K562 (cell line): ENCODE data around the gene HSDL1. TPM values are rescaled to one million over a fixed set of nuclear protein-coding genes. Genes with fewer than 3 reads are reported as not detected.
A peak's percentile ranks its signal among the peaks of the same experiment; 100 is the strongest.

Source experiments
- CXXC5 ChIP-seq: fragments of 250-450 bp; sonication (Bioruptor Pico); IDR thresholded peaks from 2 replicates; pipeline ENCODE4 v1.8.0; 2022; ENCODE audit warnings: inconsistent platforms, mild to moderate bottlenecking, moderate library complexity
- DMBX1 ChIP-seq: fragments of 250-450 bp; sonication (Bioruptor Pico); IDR thresholded peaks from 2 replicates; pipeline ENCODE4 v1.8.0; 2022; ENCODE audit warnings: inconsistent platforms, mild to moderate bottlenecking, moderate library complexity, borderline replicate concordance
- ESRRA ChIP-seq: fragments of 450-650 bp; IDR thresholded peaks from 2 replicates; pipeline ENCODE4 v1.6.1; 2014; ENCODE audit warnings: low read depth, mild to moderate bottlenecking, moderate library complexity, borderline replicate concordance
- ETV5 ChIP-seq: sonication (generic); formaldehyde crosslinking; IDR thresholded peaks from 2 replicates; pipeline ENCODE4 v1.4.0; 2020; ENCODE audit warnings: low read depth, mild to moderate bottlenecking, missing genetic modification reagents
- KDM2B ChIP-seq: fragments of 250-450 bp; sonication (Bioruptor Pico); IDR thresholded peaks from 2 replicates; pipeline ENCODE4 v1.8.0; 2021; ENCODE audit warnings: mild to moderate bottlenecking, moderate library complexity
- KDM5B ChIP-seq: fragments of 200-600 bp; sonication (generic); IDR thresholded peaks from 2 replicates; pipeline ENCODE4 v1.6.1; 2012; ENCODE audit warnings: low read depth, mild to moderate bottlenecking, moderate library complexity, low read length, control low read depth, inconsistent platforms; ENCODE audit not compliant: insufficient replicate concordance
- LCOR ChIP-seq: sonication (generic); formaldehyde crosslinking; IDR thresholded peaks from 2 replicates; pipeline ENCODE4 v1.8.0; 2022; ENCODE audit warnings: mild to moderate bottlenecking, missing genetic modification reagents
- MAFK ChIP-seq: IDR thresholded peaks from 2 replicates; pipeline ENCODE4 v1.6.1; 2011; ENCODE audit warnings: low read length, improper control_type of control experiment
- MNT ChIP-seq, 2 experiments: fragments of 450-650 bp; conservative IDR thresholded peaks; 2 replicates each; pipeline ENCODE4 v1.6.1; 2017; ENCODE audit warnings: mild to moderate bottlenecking in 2 of 2, moderate library complexity in 2 of 2
- MXI1 ChIP-seq: IDR thresholded peaks from 2 replicates; pipeline ENCODE4 v1.6.1; 2011; ENCODE audit warnings: low read depth, mild to moderate bottlenecking, improper control_type of control experiment, low read length
- NR4A1 ChIP-seq, 2 experiments: fragments of 250-450 bp in 1 of 2; fragments of 450-650 bp in 1 of 2; sonication (Bioruptor Pico) in 1 of 2; IDR thresholded peaks; 2 replicates each; pipeline versions ENCODE4 v1.4.0 to v1.6.1; 2016 to 2020; ENCODE audit warnings: mild to moderate bottlenecking in 2 of 2, missing compliant biosample characterization in 1 of 2, missing genetic modification characterization in 1 of 2, moderate library complexity in 1 of 2
- NUFIP1 ChIP-seq: fragments of 450-650 bp; IDR thresholded peaks from 2 replicates; pipeline ENCODE4 v1.6.1; 2018; ENCODE audit not compliant: partially characterized antibody
- TOE1 ChIP-seq, 2 experiments: fragments of 450-650 bp in 1 of 2; sonication (generic) in 1 of 2; formaldehyde crosslinking in 1 of 2; IDR thresholded peaks; 2 replicates each; pipeline versions ENCODE4 v1.7.1 to v1.8.0; 2016 to 2022; ENCODE audit warnings: borderline replicate concordance in 2 of 2, mild to moderate bottlenecking in 2 of 2, antibody characterized with exemption in 1 of 2, inconsistent platforms in 1 of 2, low read depth in 1 of 2, missing genetic modification reagents in 1 of 2, moderate library complexity in 1 of 2
- ZNF239 ChIP-seq: fragments of 250-450 bp; sonication (Bioruptor Pico); IDR thresholded peaks from 2 replicates; pipeline ENCODE4 v1.4.0; 2020; ENCODE audit warnings: mild to moderate bottlenecking
- ZNF274 ChIP-seq: IDR thresholded peaks from 2 replicates; pipeline ENCODE4 v1.6.1; 2011; ENCODE audit warnings: low read depth, mild to moderate bottlenecking, low read length, moderate library complexity, borderline replicate concordance
- polyA plus RNA-seq, 8 experiments: library from polyadenylated mRNA; depleted of rRNA in 4 of 8; stranded (reverse) in 5 of 8; unstranded in 3 of 8; fragments of >200 nt; fragmentation: Nextera tagmentation in 2 of 8; fragmentation: Illumina TruSeq in 1 of 8; extraction: Ambion mirVana in 2 of 8; extraction: Trizol in 1 of 8; gene quantifications; 2 replicates each; pipeline versions ENCODE4 v1.2.1 to v1.2.3, GENCODE V29; 2011 to 2014; ENCODE audit warnings: inconsistent platforms in 1 of 8, missing spikeins in 1 of 8
- total RNA-seq, 7 experiments: library from RNA; depleted of rRNA in 6 of 7; stranded (reverse); fragments of >200 nt in 6 of 7; fragmentation: Illumina TruSeq in 2 of 7; extraction: Trizol in 2 of 7; gene quantifications; 2 replicates each; pipeline versions ENCODE4 v1.2.1 to v1.2.3, GENCODE V29; 2011 to 2021; ENCODE audit warnings: low replicate concordance in 1 of 7
- TF ChIP-seq, protein P1 (sequence below), 2 experiments: fragments of 450-650 bp; IDR thresholded peaks; 2 replicates each; pipeline ENCODE4 v1.6.1; 2016
- TF ChIP-seq, protein P2 (sequence below): fragments of 250-450 bp; sonication (Bioruptor Pico); IDR thresholded peaks from 2 replicates; pipeline ENCODE4 v1.4.0; 2020; ENCODE audit warnings: mild to moderate bottlenecking, moderate library complexity, borderline replicate concordance
- TF ChIP-seq, protein P3 (sequence below): fragments of 450-650 bp; IDR thresholded peaks from 2 replicates; pipeline ENCODE4 v1.6.1; 2016; ENCODE audit warnings: antibody characterized with exemption

Gene HSDL1
- total and polyA plus RNA-seq, 9 of the 15 experiments (the other 6 are each of a cell fraction or from before 2014, with no cell fraction given): 14.8 to 41.2 (median 27.7) TPM

DNA sequence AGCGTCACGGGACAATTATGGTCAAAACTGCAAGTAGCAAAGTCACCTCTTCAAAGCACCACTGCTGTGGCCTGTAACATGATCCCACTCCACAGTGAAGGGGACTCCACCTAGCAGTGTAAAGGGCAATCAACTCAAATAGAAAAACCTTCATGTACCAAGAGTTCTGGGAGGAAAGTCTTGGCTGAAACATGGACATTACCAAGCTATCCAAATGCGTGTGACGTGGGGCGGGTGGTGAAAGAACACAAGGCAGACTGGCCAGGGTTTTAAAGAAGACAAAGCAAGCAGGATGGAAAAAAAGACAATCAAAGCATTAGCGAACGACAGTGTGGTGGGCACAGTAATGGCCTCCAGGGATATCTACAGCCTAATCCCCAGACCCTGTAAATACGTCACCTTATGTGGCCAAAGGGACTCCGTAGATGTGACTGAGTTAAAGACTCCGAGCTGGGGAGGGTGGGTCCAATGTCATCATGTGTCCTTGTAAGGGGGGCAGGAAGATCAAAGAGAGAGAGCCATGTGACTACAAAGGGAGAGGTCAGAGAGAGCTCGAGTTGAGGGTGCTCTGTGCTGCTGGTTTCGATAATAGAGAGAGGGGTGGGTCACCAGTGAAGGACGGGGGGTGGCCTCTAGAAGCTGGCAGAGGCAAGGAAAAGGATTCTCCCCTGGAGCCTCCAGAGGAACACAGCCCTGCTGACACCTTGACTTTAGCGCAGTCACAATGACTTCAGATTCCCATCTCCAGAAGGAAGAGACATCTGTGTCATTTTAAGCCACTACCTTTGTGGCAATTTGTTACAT, 6.0 kb downstream of the HSDL1 start (continued):
- TF ChIP-seq TOE1 (IDR thresholded peaks at IDR 0.05; ENCODE audit: borderline replicate concordance) (peak; percentile 76), TOE1 (CRISPR knock-in tag; IDR thresholded peaks at IDR 0.05; ENCODE audit: borderline replicate concordance, low read depth) (peak; percentile 40; the same call in 1 of the 2 replicates), CXXC5 (CRISPR knock-in tag) (peak; percentile 60), MXI1 (no peak), MAFK (peak; percentile 82), KDM5B (peak; percentile 68), NUFIP1 (no peak), ESRRA (peak; percentile 76), KDM2B (no peak), NR4A1 (CRISPR knock-in tag; IDR thresholded peaks at IDR 0.05) (no peak), NR4A1 (tag; IDR thresholded peaks at IDR 0.05) (peak; percentile 82), DMBX1 (CRISPR knock-in tag) (0 out of 2 replicates have a peak, but pooled peaks have one; percentile 42), ZNF239 (CRISPR knock-in tag) (no peak; the same call in 1 of the 2 replicates), ETV5 (CRISPR knock-in tag) (peak; percentile 67; the same call in 1 of the 2 replicates), LCOR (CRISPR knock-in tag) (no peak; the same call in none of the 2 replicates), MNT (conservative IDR thresholded peaks at IDR 0.05) (peak; percentile 19 to 72; a peak in 2 of 4 replicates), ZNF274 (no peak)
- TF ChIP-seq, protein P1, sequence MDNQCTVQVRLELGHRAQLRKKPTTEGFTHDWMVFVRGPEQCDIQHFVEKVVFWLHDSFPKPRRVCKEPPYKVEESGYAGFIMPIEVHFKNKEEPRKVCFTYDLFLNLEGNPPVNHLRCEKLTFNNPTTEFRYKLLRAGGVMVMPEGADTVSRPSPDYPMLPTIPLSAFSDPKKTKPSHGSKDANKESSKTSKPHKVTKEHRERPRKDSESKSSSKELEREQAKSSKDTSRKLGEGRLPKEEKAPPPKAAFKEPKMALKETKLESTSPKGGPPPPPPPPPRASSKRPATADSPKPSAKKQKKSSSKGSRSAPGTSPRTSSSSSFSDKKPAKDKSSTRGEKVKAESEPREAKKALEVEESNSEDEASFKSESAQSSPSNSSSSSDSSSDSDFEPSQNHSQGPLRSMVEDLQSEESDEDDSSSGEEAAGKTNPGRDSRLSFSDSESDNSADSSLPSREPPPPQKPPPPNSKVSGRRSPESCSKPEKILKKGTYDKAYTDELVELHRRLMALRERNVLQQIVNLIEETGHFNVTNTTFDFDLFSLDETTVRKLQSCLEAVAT (IDR thresholded peaks at IDR 0.05): peak in 1 of 2 experiments; percentile 19; a peak in 1 of 4 replicates
- TF ChIP-seq, protein P2, sequence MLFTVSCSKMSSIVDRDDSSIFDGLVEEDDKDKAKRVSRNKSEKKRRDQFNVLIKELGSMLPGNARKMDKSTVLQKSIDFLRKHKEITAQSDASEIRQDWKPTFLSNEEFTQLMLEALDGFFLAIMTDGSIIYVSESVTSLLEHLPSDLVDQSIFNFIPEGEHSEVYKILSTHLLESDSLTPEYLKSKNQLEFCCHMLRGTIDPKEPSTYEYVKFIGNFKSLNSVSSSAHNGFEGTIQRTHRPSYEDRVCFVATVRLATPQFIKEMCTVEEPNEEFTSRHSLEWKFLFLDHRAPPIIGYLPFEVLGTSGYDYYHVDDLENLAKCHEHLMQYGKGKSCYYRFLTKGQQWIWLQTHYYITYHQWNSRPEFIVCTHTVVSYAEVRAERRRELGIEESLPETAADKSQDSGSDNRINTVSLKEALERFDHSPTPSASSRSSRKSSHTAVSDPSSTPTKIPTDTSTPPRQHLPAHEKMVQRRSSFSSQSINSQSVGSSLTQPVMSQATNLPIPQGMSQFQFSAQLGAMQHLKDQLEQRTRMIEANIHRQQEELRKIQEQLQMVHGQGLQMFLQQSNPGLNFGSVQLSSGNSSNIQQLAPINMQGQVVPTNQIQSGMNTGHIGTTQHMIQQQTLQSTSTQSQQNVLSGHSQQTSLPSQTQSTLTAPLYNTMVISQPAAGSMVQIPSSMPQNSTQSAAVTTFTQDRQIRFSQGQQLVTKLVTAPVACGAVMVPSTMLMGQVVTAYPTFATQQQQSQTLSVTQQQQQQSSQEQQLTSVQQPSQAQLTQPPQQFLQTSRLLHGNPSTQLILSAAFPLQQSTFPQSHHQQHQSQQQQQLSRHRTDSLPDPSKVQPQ (CRISPR knock-in tag): peak; percentile 17; the same call in 1 of the 2 replicates
- TF ChIP-seq, protein P3, sequence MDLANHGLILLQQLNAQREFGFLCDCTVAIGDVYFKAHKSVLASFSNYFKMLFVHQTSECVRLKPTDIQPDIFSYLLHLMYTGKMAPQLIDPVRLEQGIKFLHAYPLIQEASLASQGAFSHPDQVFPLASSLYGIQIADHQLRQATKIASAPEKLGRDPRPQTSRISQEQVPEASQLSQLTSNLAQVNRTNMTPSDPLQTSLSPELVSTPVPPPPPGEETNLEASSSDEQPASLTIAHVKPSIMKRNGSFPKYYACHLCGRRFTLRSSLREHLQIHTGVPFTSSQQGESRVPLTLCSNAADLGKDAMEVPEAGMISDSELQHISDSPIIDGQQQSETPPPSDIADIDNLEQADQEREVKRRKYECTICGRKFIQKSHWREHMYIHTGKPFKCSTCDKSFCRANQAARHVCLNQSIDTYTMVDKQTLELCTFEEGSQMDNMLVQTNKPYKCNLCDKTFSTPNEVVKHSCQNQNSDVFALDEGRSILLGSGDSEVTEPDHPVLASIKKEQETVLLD: peak; percentile 51; the same call in 1 of the 2 replicates
